GM13977 (cell line): ENCODE data around the gene GTF2F1.

ENCODE experiments used
- DNase-seq: peaks from one replicate; pipeline ENCODE4 v3.0.0; 2012; ENCODE audit warnings: low spot score
- in situ Hi-C: fragments of 300-500 bp; cut with MboI; formaldehyde crosslinking; loops from one replicate; pipeline ENCODE4 v1.12.0; 2022; ENCODE audit warnings: low sequenced_read_pairs, low pct_unique_long_range_greater_than_20kb, mixed read lengths, inconsistent platforms; ENCODE audit not compliant: unreplicated experiment
- TF ChIP-seq, protein P1 (sequence below): IDR thresholded peaks from 2 replicates; pipeline ENCODE4 v1.5.1; 2012; ENCODE audit warnings: mild to moderate bottlenecking, control low read depth; ENCODE audit not compliant: insufficient read depth; ENCODE audit errors: extremely low read depth, missing control alignments

The GTF2F1 gene, protein sequence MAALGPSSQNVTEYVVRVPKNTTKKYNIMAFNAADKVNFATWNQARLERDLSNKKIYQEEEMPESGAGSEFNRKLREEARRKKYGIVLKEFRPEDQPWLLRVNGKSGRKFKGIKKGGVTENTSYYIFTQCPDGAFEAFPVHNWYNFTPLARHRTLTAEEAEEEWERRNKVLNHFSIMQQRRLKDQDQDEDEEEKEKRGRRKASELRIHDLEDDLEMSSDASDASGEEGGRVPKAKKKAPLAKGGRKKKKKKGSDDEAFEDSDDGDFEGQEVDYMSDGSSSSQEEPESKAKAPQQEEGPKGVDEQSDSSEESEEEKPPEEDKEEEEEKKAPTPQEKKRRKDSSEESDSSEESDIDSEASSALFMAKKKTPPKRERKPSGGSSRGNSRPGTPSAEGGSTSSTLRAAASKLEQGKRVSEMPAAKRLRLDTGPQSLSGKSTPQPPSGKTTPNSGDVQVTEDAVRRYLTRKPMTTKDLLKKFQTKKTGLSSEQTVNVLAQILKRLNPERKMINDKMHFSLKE

DNA sequence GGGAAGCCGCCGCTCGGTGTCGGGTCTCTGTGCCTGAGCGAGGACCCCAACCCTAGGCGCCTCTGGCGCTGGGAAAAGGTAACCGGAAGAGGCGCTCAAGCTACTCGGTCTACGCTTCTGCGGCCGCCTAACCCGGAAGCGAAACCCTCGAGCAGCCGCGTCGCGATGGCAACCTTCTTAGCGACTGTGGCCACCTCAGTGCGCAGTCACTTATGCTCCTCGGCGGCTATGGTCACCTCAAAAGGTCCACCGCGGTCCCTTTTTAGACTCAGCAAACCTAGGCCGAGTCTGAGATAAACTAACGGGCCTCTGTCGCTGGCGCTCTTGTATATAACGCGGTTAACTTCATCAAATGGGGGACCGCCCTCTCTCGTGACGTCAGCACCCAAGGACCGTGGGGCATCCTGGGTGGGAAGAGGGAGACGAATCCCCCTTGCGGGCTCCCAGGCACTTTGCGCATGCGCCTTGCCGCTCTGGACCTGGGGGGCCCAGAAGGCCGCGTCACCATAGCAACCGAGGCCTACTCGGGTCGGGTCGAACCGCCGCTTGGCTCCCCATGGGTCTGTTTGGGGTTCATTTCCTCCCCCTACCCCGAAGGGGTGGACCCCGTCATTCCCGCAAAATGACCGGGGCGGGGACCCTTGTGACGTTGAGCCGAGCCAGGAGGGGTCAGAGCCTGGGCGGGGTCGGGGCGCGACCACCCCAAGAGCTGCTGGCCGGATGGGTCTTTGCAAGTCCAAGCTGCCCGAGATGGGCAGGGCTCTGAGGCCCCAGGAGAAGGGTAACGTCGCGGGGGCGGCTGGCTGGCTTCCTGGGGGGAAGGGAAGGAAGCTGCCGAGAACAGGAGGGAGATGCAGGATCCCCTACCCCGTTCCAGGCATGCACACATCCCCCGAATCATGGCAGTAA, at the start of gene GTF2F1:
Gene GTF2F1, minus strand, starts transcription at position 91 of the 909 bp plus-strand sequence. CDS start 169 bp downstream, outside the sequence.
- TF ChIP-seq, protein P1, sequence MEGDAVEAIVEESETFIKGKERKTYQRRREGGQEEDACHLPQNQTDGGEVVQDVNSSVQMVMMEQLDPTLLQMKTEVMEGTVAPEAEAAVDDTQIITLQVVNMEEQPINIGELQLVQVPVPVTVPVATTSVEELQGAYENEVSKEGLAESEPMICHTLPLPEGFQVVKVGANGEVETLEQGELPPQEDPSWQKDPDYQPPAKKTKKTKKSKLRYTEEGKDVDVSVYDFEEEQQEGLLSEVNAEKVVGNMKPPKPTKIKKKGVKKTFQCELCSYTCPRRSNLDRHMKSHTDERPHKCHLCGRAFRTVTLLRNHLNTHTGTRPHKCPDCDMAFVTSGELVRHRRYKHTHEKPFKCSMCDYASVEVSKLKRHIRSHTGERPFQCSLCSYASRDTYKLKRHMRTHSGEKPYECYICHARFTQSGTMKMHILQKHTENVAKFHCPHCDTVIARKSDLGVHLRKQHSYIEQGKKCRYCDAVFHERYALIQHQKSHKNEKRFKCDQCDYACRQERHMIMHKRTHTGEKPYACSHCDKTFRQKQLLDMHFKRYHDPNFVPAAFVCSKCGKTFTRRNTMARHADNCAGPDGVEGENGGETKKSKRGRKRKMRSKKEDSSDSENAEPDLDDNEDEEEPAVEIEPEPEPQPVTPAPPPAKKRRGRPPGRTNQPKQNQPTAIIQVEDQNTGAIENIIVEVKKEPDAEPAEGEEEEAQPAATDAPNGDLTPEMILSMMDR, result no peak

GRCh38 chr19:6442087-6442688, 49.2 kb upstream of the GTF2F1 start:
- no peak for DNase-seq
- TF ChIP-seq, protein P1, result no peak
- in situ Hi-C loops, result no loop called here

More for the DNA sequence above, at the start of gene GTF2F1:
- in situ Hi-C loops, result no loop called here
- DNase-seq, result peak; percentile 97

GRCh38 chr19:6440905-6441304, 47.9 kb upstream of the GTF2F1 start:
- no peak for DNase-seq
- TF ChIP-seq, protein P1, result no peak
- in situ Hi-C loops, result no loop called here

DNA sequence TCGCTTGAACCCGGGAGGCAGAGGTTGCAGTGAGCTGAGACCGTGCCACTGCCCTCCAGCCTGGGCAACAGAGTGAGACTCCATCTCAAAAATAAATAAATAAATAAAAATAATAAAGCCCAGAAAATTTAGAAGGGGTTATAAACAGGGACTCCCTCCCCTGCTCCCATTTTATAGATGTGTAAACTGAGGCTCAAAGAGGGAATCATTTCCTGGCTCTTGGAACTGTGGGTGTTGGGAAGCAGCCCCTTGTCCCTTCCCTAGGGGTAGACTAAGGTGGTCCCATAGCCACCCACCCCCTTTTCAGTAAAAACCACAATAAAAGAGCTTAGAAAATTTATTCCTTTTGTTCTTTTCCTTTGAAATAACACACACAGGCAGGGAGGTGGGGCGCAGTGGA, 46.8 kb upstream of the GTF2F1 start:
- in situ Hi-C loops, result no loop called here
- DNase-seq, result no peak
- TF ChIP-seq, protein P1, result no peak

DNA sequence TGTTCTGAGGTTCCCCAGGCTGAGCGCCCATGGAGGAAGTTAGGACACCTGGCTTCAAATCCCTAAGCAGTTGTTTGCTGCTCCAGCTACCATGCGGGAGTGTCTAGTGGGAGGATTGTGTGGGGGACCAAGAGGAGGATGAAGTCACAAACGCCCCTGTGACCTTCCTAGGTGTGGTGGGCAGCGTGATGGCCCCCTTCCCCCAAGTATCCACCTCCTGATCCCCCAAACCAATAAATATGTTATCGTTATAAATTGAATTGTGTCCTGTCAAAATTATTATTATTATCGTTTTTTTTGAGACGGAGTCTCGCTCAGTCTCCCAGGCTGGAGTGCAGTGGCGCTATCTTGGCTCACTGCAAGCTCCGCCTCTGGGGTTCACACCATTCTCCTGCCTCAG, 40.7 kb upstream of the GTF2F1 start, which contains the start of gene SLC25A41:
Gene SLC25A41, minus strand, starts transcription at position 101 of the 400 bp plus-strand sequence. Its CDS starts 70 bp downstream, at position 31.
- in situ Hi-C loops, result no loop called here
- no peak for DNase-seq
- TF ChIP-seq, protein P1, result no peak

DNA sequence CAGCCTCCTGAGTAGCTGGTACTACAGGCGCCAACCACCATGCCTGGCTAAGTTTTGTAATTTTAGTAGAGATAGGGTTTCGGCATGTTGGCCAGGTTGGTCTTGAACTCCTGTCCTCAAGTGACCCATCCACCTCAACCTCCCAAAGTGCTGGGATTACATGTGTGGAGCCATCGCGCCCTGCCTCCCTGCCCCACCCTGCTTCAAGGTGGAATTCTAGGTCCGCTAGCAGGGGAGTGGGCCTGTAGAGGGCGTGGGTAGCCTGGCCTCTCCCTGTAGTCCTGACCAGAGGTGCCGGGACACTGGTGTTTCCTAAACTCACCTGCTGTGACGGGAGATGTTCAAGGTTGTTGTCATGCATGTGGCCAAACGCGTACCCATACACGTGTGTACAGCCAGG, 40.2 kb upstream of the GTF2F1 start:
- in situ Hi-C loops, result no loop called here
- no peak for DNase-seq
- TF ChIP-seq, protein P1, result no peak
